Measurements from ENCODE around the gene CXCL6.

CXCL6 gene

GRCh38 chr4:73869130-73870055 lies 32.9 kb downstream of the CXCL6 start, which contains the start of gene CXCL1:
CXCL1 (plus strand) TSS chr4:73869393; CDS start chr4:73869471, 78 bp downstream.
- DNase-seq, result no peak

DNA sequence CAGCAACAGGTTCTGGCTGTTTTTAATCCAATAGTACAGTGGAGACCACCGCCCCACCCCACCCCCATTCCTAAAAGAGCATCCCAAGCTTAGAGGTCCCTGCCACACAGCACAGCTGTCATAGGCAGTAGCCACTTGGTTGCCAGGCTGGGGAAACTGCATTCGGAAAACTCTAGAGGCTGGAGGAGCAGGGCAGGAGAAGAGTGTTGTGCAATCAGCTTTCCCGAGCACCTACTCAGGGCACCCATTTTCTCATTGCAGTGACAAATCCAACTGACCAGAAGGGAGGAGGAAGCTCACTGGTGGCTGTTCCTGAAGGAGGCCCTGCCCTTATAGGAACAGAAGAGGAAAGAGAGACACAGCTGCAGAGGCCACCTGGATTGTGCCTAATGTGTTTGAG lies 33.8 kb downstream of the CXCL6 start:
- DNase-seq, result peak; percentile 61

GRCh38 chr4:73870768-73871167 lies 34.3 kb downstream of the CXCL6 start:
- DNase-seq, result peak; percentile 5

- no peak for DNase-seq
Observed at GRCh38 chr4:73871511-73872310, 35.2 kb downstream of the CXCL6 start.

GRCh38 chr4:73872316-73873108 lies 36.0 kb downstream of the CXCL6 start:
- DNase-seq, result peak; percentile 90

DNA sequence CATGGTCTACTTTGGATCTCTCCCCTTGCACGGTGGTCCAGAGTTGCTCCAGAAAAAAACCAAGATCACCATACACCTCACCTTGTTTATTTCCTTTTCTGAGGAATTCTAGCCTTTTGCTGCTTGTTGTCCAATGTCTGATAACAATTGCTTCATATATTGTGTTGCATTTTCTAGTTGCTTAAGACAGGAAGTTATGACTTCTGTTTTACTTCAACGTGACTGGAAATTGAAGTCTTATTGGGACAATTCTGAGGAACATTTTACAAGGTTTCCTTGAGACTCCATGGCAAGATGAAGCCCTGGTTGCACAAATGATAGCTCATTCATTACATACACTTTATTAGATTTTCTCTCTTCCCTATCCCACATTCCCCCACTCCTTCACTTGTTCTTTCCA lies 37.9 kb downstream of the CXCL6 start:
- peak; percentile 62 for DNase-seq

GRCh38 chr4:73875401-73875800 lies 38.9 kb downstream of the CXCL6 start:
- DNase-seq, result no peak

GRCh38 chr4:73883306-73883705 lies 46.8 kb downstream of the CXCL6 start:
- peak; percentile 61 for DNase-seq

DNA sequence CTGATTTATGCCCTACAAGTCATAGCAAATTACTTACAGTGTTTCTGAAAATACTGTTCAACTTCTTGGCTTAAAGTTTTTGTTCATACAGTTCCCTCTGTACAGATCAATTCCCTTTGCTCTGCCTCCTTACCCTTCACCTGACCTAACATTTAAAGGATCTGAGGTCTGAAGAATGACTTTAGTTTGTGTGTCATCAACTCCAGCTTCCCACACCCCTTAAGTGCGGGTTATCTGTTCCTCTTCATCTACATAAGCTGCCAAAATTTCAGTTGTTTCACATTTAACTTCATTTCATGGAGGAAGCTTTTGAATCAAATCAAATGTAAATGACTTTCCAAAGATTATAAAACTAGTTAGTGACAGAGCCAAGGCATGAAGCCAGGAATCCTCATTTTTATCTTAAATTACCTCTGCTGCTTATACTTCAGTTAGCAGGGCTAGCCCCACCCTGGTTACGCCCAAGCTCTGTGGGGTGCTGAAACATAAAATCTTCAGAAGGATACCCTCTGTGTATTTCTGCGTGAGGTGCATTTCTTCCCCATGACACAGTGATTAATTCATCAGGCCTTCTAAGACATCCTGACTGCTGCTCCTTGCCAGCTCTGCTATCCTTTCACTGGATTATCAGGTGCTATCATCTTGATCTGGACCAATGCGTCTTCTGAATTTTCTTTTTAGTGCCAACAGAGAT lies 49.2 kb downstream of the CXCL6 start:
- peak; percentile 32 for DNase-seq

Data from MV-4-11 (cell line).